NCI-H1417 (cell line): ENCODE data around the gene ELAC2.

ENCODE experiments used
- DNase-seq, 3 experiments: peaks; one replicate each; lab custom pipeline; 2025; lab: John Stamatoyannopoulos, UW

The ELAC2 gene

GRCh38 chr17:13017655-13018459 lies at the start of gene ELAC2:
ELAC2 (minus strand) TSS chr17:13018027; CDS start chr17:13017947, 80 bp downstream.
- peak; percentile 87 to 97 (median 94) for DNase-seq

GRCh38 chr17:13065032-13065431 lies 47.2 kb upstream of the ELAC2 start:
- no peak for DNase-seq

- DNase-seq: no peak
These were observed 37.3 kb upstream of the ELAC2 start for GRCh38 chr17:13055131-13055530.

GRCh38 chr17:13054666-13055065 lies 36.8 kb upstream of the ELAC2 start:
- DNase-seq: no peak

- no peak for DNase-seq
These were observed 34.1 kb upstream of the ELAC2 start for GRCh38 chr17:13051915-13052314.

- no peak for DNase-seq
These were observed 29.3 kb upstream of the ELAC2 start for GRCh38 chr17:13047011-13047606.

- no peak for DNase-seq
These were observed 28.5 kb upstream of the ELAC2 start for GRCh38 chr17:13046361-13046760.

- no peak for DNase-seq
These were observed 26.8 kb upstream of the ELAC2 start for GRCh38 chr17:13044572-13045065.

- DNase-seq: no peak
These were observed 21.3 kb upstream of the ELAC2 start for GRCh38 chr17:13038931-13039665.

GRCh38 chr17:13036751-13037150 lies 18.9 kb upstream of the ELAC2 start:
- DNase-seq: no peak

- no peak for DNase-seq
These were observed 17.6 kb upstream of the ELAC2 start for GRCh38 chr17:13035420-13035819.

GRCh38 chr17:13031718-13032350 lies 14.0 kb upstream of the ELAC2 start:
- DNase-seq: peak; percentile 6 to 28 (median 21)

- peak; percentile 4 to 59 (median 6) for DNase-seq
These were observed 12.9 kb upstream of the ELAC2 start for GRCh38 chr17:13030459-13031300.

GRCh38 chr17:13030056-13030455 lies 12.2 kb upstream of the ELAC2 start:
- no peak for DNase-seq

GRCh38 chr17:13029340-13029739 lies 11.5 kb upstream of the ELAC2 start:
- no peak for DNase-seq

GRCh38 chr17:13027246-13027645 lies 9.4 kb upstream of the ELAC2 start:
- no peak for DNase-seq

- DNase-seq: no peak
These were observed 7.9 kb upstream of the ELAC2 start for GRCh38 chr17:13025687-13026086.

GRCh38 chr17:13025258-13025627 lies 7.4 kb upstream of the ELAC2 start:
- peak in 1 of 3 experiments; percentile 0 for DNase-seq

- DNase-seq: peak; percentile 35 to 76 (median 58)
These were observed 6.9 kb upstream of the ELAC2 start for GRCh38 chr17:13024526-13025257.

GRCh38 chr17:13024016-13024415 lies 6.2 kb upstream of the ELAC2 start:
- peak in 1 of 3 experiments; percentile 69 for DNase-seq
